Measurements from ENCODE around the gene CYP1A1.

CYP1A1 gene

GRCh38 chr15:74725225-74725774, at the start of gene CYP1A1:
Gene CYP1A1, minus strand, starts transcription at chr15:74725528. Its CDS starts 2,431 bp downstream, at chr15:74723097.
- H3K4me1 ChIP-seq (ENCODE audit: control insufficient read depth in 1 of 2, insufficient read depth in 1 of 2, low read depth in 1 of 2, low read length in 1 of 2) = peaks cover 14% of the 10 kb centered on the region in 2 experiments
- no peak within 1 kb of the TSS for H3K27ac ChIP-seq
- H3K4me3 ChIP-seq (ENCODE audit: low read depth in 1 of 2, low read length in 1 of 2) = peak within 1 kb of the TSS; percentile 58 to 67
- H3K9me3 ChIP-seq = no peaks in the 10 kb centered on the region
- peaks cover 82% of the 10 kb centered on the region for H3K27me3 ChIP-seq
- no peak for TF ChIP-seq CTCF (IDR thresholded peaks at IDR 0.05)
- no peaks in the 10 kb centered on the region for H3K36me3 ChIP-seq

GRCh38 chr15:74773731-74774252, 48.5 kb upstream of the CYP1A1 start:
- peaks cover 63 to 71% of the 10 kb centered on the region in 2 experiments for H3K4me1 ChIP-seq (ENCODE audit: control insufficient read depth in 1 of 2, insufficient read depth in 1 of 2, low read depth in 1 of 2, low read length in 1 of 2)

GRCh38 chr15:74773329-74773728, 48.0 kb upstream of the CYP1A1 start:
- H3K9me3 ChIP-seq = no peaks in the 10 kb centered on the region
- peaks cover 16% of the 10 kb centered on the region for H3K27me3 ChIP-seq
- no peaks in the 10 kb centered on the region for H3K36me3 ChIP-seq
- peaks cover 60 to 67% of the 10 kb centered on the region in 2 experiments for H3K4me1 ChIP-seq (ENCODE audit: control insufficient read depth in 1 of 2, insufficient read depth in 1 of 2, low read depth in 1 of 2, low read length in 1 of 2)
- H3K27ac ChIP-seq = peak overlapping the region; percentile 2
- TF ChIP-seq CTCF (IDR thresholded peaks at IDR 0.05) = no peak
- no peak overlapping the region for H3K4me3 ChIP-seq (ENCODE audit: low read depth in 1 of 2, low read length in 1 of 2)

More at GRCh38 chr15:74773731-74774252, 48.5 kb upstream of the CYP1A1 start:
- H3K36me3 ChIP-seq = no peaks in the 10 kb centered on the region
- no peak for TF ChIP-seq CTCF (IDR thresholded peaks at IDR 0.05)
- no peak overlapping the region for H3K27ac ChIP-seq
- no peaks in the 10 kb centered on the region for H3K9me3 ChIP-seq
- H3K4me3 ChIP-seq (ENCODE audit: low read depth in 1 of 2, low read length in 1 of 2) = no peak overlapping the region
- peaks cover 16% of the 10 kb centered on the region for H3K27me3 ChIP-seq

GRCh38 chr15:74770211-74770903, 45.0 kb upstream of the CYP1A1 start:
- no peaks in the 10 kb centered on the region for H3K9me3 ChIP-seq
- no peak overlapping the region for H3K4me3 ChIP-seq (ENCODE audit: low read depth in 1 of 2, low read length in 1 of 2)
- H3K36me3 ChIP-seq = no peaks in the 10 kb centered on the region
- no peak overlapping the region for H3K27ac ChIP-seq
- peaks cover 19% of the 10 kb centered on the region for H3K27me3 ChIP-seq
- peaks cover 31 to 37% of the 10 kb centered on the region in 2 experiments for H3K4me1 ChIP-seq (ENCODE audit: control insufficient read depth in 1 of 2, insufficient read depth in 1 of 2, low read depth in 1 of 2, low read length in 1 of 2)
- TF ChIP-seq CTCF (IDR thresholded peaks at IDR 0.05) = peak; percentile 5

- no peaks in the 10 kb centered on the region for H3K9me3 ChIP-seq
- H3K4me3 ChIP-seq (ENCODE audit: low read depth in 1 of 2, low read length in 1 of 2) = no peak overlapping the region
- H3K27me3 ChIP-seq = peaks cover 19% of the 10 kb centered on the region
- no peak for TF ChIP-seq CTCF (IDR thresholded peaks at IDR 0.05)
- H3K4me1 ChIP-seq (ENCODE audit: control insufficient read depth in 1 of 2, insufficient read depth in 1 of 2, low read depth in 1 of 2, low read length in 1 of 2) = peaks cover 23 to 30% of the 10 kb centered on the region in 2 experiments
- no peaks in the 10 kb centered on the region for H3K36me3 ChIP-seq
- no peak overlapping the region for H3K27ac ChIP-seq
Observed at GRCh38 chr15:74769463-74770025, 44.2 kb upstream of the CYP1A1 start.
